ENCODE data around the gene LY6G6D.

Gene LY6G6D

GRCh38 chr6:31737315-31737990, 22.3 kb downstream of the LY6G6D start:
- peak overlapping the region; percentile 98 for H3K27ac ChIP-seq (ENCODE audit: low read length)
- H3K4me1 ChIP-seq (ENCODE audit: low read length), result peaks cover 36% of the 10 kb centered on the region
- H3K27me3 ChIP-seq (replicated peaks; ENCODE audit: insufficient read depth, low read length), result no peaks in the 10 kb centered on the region
- H3K9ac ChIP-seq (ENCODE audit: low read length), result peak overlapping the region; percentile 91
- TF ChIP-seq, protein P1, sequence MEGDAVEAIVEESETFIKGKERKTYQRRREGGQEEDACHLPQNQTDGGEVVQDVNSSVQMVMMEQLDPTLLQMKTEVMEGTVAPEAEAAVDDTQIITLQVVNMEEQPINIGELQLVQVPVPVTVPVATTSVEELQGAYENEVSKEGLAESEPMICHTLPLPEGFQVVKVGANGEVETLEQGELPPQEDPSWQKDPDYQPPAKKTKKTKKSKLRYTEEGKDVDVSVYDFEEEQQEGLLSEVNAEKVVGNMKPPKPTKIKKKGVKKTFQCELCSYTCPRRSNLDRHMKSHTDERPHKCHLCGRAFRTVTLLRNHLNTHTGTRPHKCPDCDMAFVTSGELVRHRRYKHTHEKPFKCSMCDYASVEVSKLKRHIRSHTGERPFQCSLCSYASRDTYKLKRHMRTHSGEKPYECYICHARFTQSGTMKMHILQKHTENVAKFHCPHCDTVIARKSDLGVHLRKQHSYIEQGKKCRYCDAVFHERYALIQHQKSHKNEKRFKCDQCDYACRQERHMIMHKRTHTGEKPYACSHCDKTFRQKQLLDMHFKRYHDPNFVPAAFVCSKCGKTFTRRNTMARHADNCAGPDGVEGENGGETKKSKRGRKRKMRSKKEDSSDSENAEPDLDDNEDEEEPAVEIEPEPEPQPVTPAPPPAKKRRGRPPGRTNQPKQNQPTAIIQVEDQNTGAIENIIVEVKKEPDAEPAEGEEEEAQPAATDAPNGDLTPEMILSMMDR (IDR thresholded peaks at IDR 0.05; ENCODE audit: low read length), result no peak
- TF ChIP-seq EZH2phosphoT487 (IDR thresholded peaks at IDR 0.05; ENCODE audit: low read length), result no peak
- no peak for TF ChIP-seq EZH2 (optimal IDR thresholded peaks at IDR 0.05; ENCODE audit: low read depth, low read length)
- H3K4me2 ChIP-seq (ENCODE audit: low read depth, low read length), result peak overlapping the region; percentile 99
- peaks cover 47% of the 10 kb centered on the region for H3K79me2 ChIP-seq (ENCODE audit: low read length)
- H4K20me1 ChIP-seq (ENCODE audit: insufficient read depth, low read length), result no peaks in the 10 kb centered on the region
- H3F3A ChIP-seq (ENCODE audit: insufficient read depth, low read length), result peaks cover 54% of the 10 kb centered on the region
- H3K4me3 ChIP-seq (ENCODE audit: low read length), result peak overlapping the region; percentile 59
- DNase-seq, result no peak
- H3K36me3 ChIP-seq (replicated peaks; ENCODE audit: insufficient read depth, low read length), result peaks cover 10% of the 10 kb centered on the region
- no peaks in the 10 kb centered on the region for H3K9me2 ChIP-seq (replicated peaks; ENCODE audit: insufficient read depth, low read length)
- no peak overlapping the region for H2AFZ ChIP-seq (ENCODE audit: low read length)
- H3K9me3 ChIP-seq (replicated peaks; ENCODE audit: insufficient read depth, low read length), result no peaks in the 10 kb centered on the region

GRCh38 chr6:31737991-31738979, 23.1 kb downstream of the LY6G6D start:
- Histone ChIP-seq H3K79me2 (ENCODE audit: low read length) (peaks cover 43% of the 10 kb centered on the region), H3K27ac (ENCODE audit: low read length) (peak overlapping the region; percentile 98), H4K20me1 (ENCODE audit: insufficient read depth, low read length) (no peaks in the 10 kb centered on the region), H3K9ac (ENCODE audit: low read length) (peak overlapping the region; percentile 91), H3K9me2 (replicated peaks; ENCODE audit: insufficient read depth, low read length) (no peaks in the 10 kb centered on the region), H3K9me3 (replicated peaks; ENCODE audit: insufficient read depth, low read length) (no peaks in the 10 kb centered on the region), H3K4me2 (ENCODE audit: low read depth, low read length) (peak overlapping the region; percentile 99), H3K27me3 (replicated peaks; ENCODE audit: insufficient read depth, low read length) (no peaks in the 10 kb centered on the region), H3K36me3 (replicated peaks; ENCODE audit: insufficient read depth, low read length) (peaks cover 10% of the 10 kb centered on the region), H3F3A (ENCODE audit: insufficient read depth, low read length) (peaks cover 54% of the 10 kb centered on the region), H3K4me1 (ENCODE audit: low read length) (peaks cover 34% of the 10 kb centered on the region), H3K4me3 (ENCODE audit: low read length) (peak overlapping the region; percentile 59), H2AFZ (ENCODE audit: low read length) (no peak overlapping the region)
- TF ChIP-seq, protein P1 (IDR thresholded peaks at IDR 0.05; ENCODE audit: low read length), result peak; percentile 40
- no peak for TF ChIP-seq EZH2 (optimal IDR thresholded peaks at IDR 0.05; ENCODE audit: low read depth, low read length)
- DNase-seq, result peak; percentile 81

DNA sequence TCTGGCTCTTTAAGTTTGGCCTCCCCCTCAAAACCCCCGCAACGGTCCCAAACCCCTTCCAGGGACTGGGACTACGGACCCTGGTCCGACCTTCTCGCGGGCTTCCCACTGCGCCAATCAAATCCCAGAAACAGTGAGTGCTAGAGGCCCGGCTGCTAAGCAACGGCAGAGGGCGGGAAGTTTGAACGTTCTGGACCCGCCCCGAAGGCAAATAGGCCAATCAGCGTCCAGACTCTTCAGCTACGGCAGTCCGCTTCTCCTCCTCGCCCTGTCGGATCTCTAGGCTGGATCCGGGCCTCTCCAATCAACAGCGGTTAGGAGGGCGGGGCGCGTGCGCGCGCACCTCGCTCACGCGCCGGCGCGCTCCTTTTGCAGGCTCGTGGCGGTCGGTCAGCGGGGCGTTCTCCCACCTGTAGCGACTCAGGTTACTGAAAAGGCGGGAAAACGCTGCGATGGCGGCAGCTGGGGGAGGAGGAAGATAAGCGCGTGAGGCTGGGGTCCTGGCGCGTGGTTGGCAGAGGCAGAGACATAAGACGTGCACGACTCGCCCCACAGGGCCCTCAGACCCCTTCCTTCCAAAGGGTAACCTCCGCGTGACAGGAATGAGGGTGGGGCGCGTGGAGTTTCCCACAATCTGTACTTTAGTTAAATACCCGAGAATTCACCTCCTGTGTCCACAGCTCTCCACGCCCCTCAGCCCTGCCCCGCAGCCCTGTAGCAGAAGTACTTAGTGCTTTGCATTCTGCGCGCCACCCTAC, 24.7 kb downstream of the LY6G6D start, which contains the start of gene MSH5:
Gene MSH5, plus strand, starts transcription at position 367 of the 758 bp plus-strand sequence. CDS start 462 bp downstream, outside the sequence.
- Histone ChIP-seq H2AFZ (ENCODE audit: low read length) (peak within 1 kb of the TSS; percentile 47), H4K20me1 (ENCODE audit: insufficient read depth, low read length) (no peaks in the 10 kb centered on the region), H3K27me3 (replicated peaks; ENCODE audit: insufficient read depth, low read length) (no peaks in the 10 kb centered on the region), H3F3A (ENCODE audit: insufficient read depth, low read length) (peaks cover 42% of the 10 kb centered on the region), H3K9me2 (replicated peaks; ENCODE audit: insufficient read depth, low read length) (no peaks in the 10 kb centered on the region), H3K79me2 (ENCODE audit: low read length) (peaks cover 27% of the 10 kb centered on the region), H3K4me3 (ENCODE audit: low read length) (peak within 1 kb of the TSS; percentile 78), H3K36me3 (replicated peaks; ENCODE audit: insufficient read depth, low read length) (no peaks in the 10 kb centered on the region), H3K9me3 (replicated peaks; ENCODE audit: insufficient read depth, low read length) (no peaks in the 10 kb centered on the region), H3K9ac (ENCODE audit: low read length) (peak within 1 kb of the TSS; percentile 99), H3K4me2 (ENCODE audit: low read depth, low read length) (peak within 1 kb of the TSS; percentile 99), H3K4me1 (ENCODE audit: low read length) (peaks cover 24% of the 10 kb centered on the region), H3K27ac (ENCODE audit: low read length) (peak within 1 kb of the TSS; percentile 98)
- TF ChIP-seq, protein P1 (IDR thresholded peaks at IDR 0.05; ENCODE audit: low read length), result no peak
- no peak for TF ChIP-seq EZH2 (optimal IDR thresholded peaks at IDR 0.05; ENCODE audit: low read depth, low read length)
- no peak for TF ChIP-seq EZH2phosphoT487 (IDR thresholded peaks at IDR 0.05; ENCODE audit: low read length)
- peak; percentile 99 for DNase-seq
